DND-41 (cell line): ENCODE measurements around the gene EPHA3.

ENCODE experiments used
- EZH2 ChIP-seq: IDR thresholded peaks from 3 replicates; pipeline ENCODE4 v1.6.1; 2012; ENCODE audit warnings: borderline replicate concordance, low read depth, mild to moderate bottlenecking, moderate library complexity, low read length, inconsistent platforms; ENCODE audit not compliant: severe bottlenecking
- TF ChIP-seq, protein P1 (sequence below): IDR thresholded peaks from 2 replicates; pipeline ENCODE4 v1.5.1; 2012; ENCODE audit warnings: borderline replicate concordance, low read length, moderate library complexity, mild to moderate bottlenecking; ENCODE audit not compliant: poor library complexity, severe bottlenecking; ENCODE audit errors: extremely low read depth

DNA sequence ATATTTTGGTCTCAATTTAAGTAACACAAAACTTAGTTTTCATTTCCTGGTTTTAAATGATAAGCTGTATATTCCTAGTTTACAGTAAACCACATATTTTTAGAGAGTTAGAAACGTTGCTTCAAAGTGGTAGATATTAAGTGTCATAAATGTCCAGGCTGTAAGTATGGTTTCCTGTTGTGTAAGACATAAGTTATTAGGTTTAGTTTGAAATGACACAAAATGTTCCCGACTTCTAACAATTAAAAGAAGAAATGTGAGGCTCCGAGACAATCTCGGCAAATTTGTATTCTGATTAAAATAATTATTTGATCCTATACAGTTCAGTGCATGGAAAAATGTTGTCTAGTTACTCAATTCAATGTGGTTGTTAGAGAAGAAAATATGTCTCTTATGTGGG, 387.3 kb downstream of the EPHA3 start:
- TF ChIP-seq, protein P1, sequence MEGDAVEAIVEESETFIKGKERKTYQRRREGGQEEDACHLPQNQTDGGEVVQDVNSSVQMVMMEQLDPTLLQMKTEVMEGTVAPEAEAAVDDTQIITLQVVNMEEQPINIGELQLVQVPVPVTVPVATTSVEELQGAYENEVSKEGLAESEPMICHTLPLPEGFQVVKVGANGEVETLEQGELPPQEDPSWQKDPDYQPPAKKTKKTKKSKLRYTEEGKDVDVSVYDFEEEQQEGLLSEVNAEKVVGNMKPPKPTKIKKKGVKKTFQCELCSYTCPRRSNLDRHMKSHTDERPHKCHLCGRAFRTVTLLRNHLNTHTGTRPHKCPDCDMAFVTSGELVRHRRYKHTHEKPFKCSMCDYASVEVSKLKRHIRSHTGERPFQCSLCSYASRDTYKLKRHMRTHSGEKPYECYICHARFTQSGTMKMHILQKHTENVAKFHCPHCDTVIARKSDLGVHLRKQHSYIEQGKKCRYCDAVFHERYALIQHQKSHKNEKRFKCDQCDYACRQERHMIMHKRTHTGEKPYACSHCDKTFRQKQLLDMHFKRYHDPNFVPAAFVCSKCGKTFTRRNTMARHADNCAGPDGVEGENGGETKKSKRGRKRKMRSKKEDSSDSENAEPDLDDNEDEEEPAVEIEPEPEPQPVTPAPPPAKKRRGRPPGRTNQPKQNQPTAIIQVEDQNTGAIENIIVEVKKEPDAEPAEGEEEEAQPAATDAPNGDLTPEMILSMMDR = no peak
- no peak for TF ChIP-seq EZH2
